Osteocyte (in vitro differentiated cells): ENCODE measurements around the gene TMX2. TPM values are rescaled to one million over a fixed set of nuclear protein-coding genes. Genes with fewer than 3 reads are reported as not detected.
"Not testable (repeated sequence)": the region's sequence is repeated elsewhere in the genome, so short reads cannot be mapped to it uniquely, and the experiment has no call there.

Experiments used
- DNase-seq: peaks from one replicate; pipeline ENCODE4 v3.0.0; 2021; ENCODE audit warnings: mixed read lengths; ENCODE audit not compliant: unreplicated experiment; ENCODE audit errors: extremely low spot score
- H3K27ac Mint-ChIP-seq: one replicate; pipeline ENCODE4 v1.8.0; 2021; ENCODE audit warnings: mild to moderate bottlenecking, mixed read lengths; ENCODE audit not compliant: unreplicated experiment
- H3K27me3 Mint-ChIP-seq: one replicate; pipeline ENCODE4 v1.8.0; 2021; ENCODE audit warnings: mixed read lengths; ENCODE audit not compliant: unreplicated experiment
- H3K36me3 Mint-ChIP-seq: one replicate; pipeline ENCODE4 v1.8.0; 2021; ENCODE audit warnings: mixed read lengths; ENCODE audit not compliant: unreplicated experiment
- H3K4me1 Mint-ChIP-seq: one replicate; pipeline ENCODE4 v1.8.0; 2021; ENCODE audit warnings: mixed read lengths; ENCODE audit not compliant: unreplicated experiment
- H3K4me3 Mint-ChIP-seq: one replicate; pipeline ENCODE4 v1.8.0; 2021; ENCODE audit warnings: mild to moderate bottlenecking, moderate library complexity, mixed read lengths; ENCODE audit not compliant: unreplicated experiment
- H3K9me3 Mint-ChIP-seq: one replicate; pipeline ENCODE4 v1.8.0; 2021; ENCODE audit warnings: mixed read lengths; ENCODE audit not compliant: unreplicated experiment
- total RNA-seq: library from RNA; stranded (reverse); gene quantifications from 2 replicates; pipeline ENCODE4 v1.2.1, GENCODE V29; 2021
- TF ChIP-seq, protein P1 (sequence below): fragments of 200-600 bp; sonication (generic); IDR thresholded peaks from 2 replicates; pipeline ENCODE4 v1.5.0; 2021; ENCODE audit warnings: antibody characterized with exemption, mild to moderate bottlenecking, moderate library complexity

Gene TMX2
- total RNA-seq, 1 donor from 2014 or later, result 62.2 TPM

GRCh38 chr11:57713835-57714234 is 1.4 kb downstream of the TMX2 start:
- no peaks in the 10 kb centered on the region for H3K27me3 Mint-ChIP-seq
- peak overlapping the region; percentile 98 for H3K4me3 Mint-ChIP-seq
- peak overlapping the region; percentile 24 for H3K27ac Mint-ChIP-seq

GRCh38 chr11:57716726-57717125 is 4.3 kb downstream of the TMX2 start:
- not testable (repeated sequence) for H3K36me3 Mint-ChIP-seq, H3K27ac Mint-ChIP-seq, H3K27me3 Mint-ChIP-seq, H3K9me3 Mint-ChIP-seq, H3K4me3 Mint-ChIP-seq, DNase-seq
- H3K4me1 Mint-ChIP-seq, result peaks cover 18% of the 10 kb centered on the region

More at GRCh38 chr11:57713835-57714234, 1.4 kb downstream of the TMX2 start:
- H3K9me3 Mint-ChIP-seq, result no peaks in the 10 kb centered on the region
- H3K4me1 Mint-ChIP-seq, result peaks cover 34% of the 10 kb centered on the region
- DNase-seq, result no peak
- H3K36me3 Mint-ChIP-seq, result peaks cover 4% of the 10 kb centered on the region
- TF ChIP-seq, protein P1, sequence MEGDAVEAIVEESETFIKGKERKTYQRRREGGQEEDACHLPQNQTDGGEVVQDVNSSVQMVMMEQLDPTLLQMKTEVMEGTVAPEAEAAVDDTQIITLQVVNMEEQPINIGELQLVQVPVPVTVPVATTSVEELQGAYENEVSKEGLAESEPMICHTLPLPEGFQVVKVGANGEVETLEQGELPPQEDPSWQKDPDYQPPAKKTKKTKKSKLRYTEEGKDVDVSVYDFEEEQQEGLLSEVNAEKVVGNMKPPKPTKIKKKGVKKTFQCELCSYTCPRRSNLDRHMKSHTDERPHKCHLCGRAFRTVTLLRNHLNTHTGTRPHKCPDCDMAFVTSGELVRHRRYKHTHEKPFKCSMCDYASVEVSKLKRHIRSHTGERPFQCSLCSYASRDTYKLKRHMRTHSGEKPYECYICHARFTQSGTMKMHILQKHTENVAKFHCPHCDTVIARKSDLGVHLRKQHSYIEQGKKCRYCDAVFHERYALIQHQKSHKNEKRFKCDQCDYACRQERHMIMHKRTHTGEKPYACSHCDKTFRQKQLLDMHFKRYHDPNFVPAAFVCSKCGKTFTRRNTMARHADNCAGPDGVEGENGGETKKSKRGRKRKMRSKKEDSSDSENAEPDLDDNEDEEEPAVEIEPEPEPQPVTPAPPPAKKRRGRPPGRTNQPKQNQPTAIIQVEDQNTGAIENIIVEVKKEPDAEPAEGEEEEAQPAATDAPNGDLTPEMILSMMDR, result no peak

- no peak overlapping the region for H3K4me3 Mint-ChIP-seq
Observed at GRCh38 chr11:57727185-57727584, 14.8 kb downstream of the TMX2 start.

GRCh38 chr11:57728829-57729228 is 16.4 kb downstream of the TMX2 start:
- no peaks in the 10 kb centered on the region for H3K4me1 Mint-ChIP-seq
- no peak for DNase-seq
- peak overlapping the region; percentile 9 for H3K27ac Mint-ChIP-seq
- H3K36me3 Mint-ChIP-seq, result peaks cover 3% of the 10 kb centered on the region
- TF ChIP-seq, protein P1, result no peak
- no peaks in the 10 kb centered on the region for H3K27me3 Mint-ChIP-seq
- H3K4me3 Mint-ChIP-seq, result no peak overlapping the region
- H3K9me3 Mint-ChIP-seq, result no peaks in the 10 kb centered on the region

More at GRCh38 chr11:57727185-57727584, 14.8 kb downstream of the TMX2 start:
- Mint-ChIP-seq H3K27ac (no peak overlapping the region), H3K4me1 (no peaks in the 10 kb centered on the region), H3K27me3 (no peaks in the 10 kb centered on the region), H3K36me3 (peaks cover 3% of the 10 kb centered on the region), H3K9me3 (no peaks in the 10 kb centered on the region)
- TF ChIP-seq, protein P1, result no peak
- no peak for DNase-seq

- Mint-ChIP-seq H3K36me3 (peaks cover 3% of the 10 kb centered on the region), H3K27me3 (no peaks in the 10 kb centered on the region), H3K9me3 (no peaks in the 10 kb centered on the region), H3K4me3 (no peak overlapping the region), H3K4me1 (no peaks in the 10 kb centered on the region), H3K27ac (no peak overlapping the region)
- TF ChIP-seq, protein P1, result no peak
- DNase-seq, result no peak
Observed at GRCh38 chr11:57729479-57729878, 17.1 kb downstream of the TMX2 start.

- no peak overlapping the region for H3K27ac Mint-ChIP-seq
- H3K4me3 Mint-ChIP-seq, result no peak overlapping the region
- TF ChIP-seq, protein P1, result no peak
- DNase-seq, result no peak
- H3K36me3 Mint-ChIP-seq, result peaks cover 6% of the 10 kb centered on the region
- H3K9me3 Mint-ChIP-seq, result no peaks in the 10 kb centered on the region
- H3K4me1 Mint-ChIP-seq, result no peaks in the 10 kb centered on the region
- no peaks in the 10 kb centered on the region for H3K27me3 Mint-ChIP-seq
Observed at GRCh38 chr11:57732661-57733060, 20.3 kb downstream of the TMX2 start.
